ENCODE results near the gene SYNDIG1. TPM values are rescaled to one million over a fixed set of nuclear protein-coding genes. Genes with fewer than 3 reads are reported as not detected.

Gene SYNDIG1
- total RNA-seq, 1 experiment from 2014 or later: not detected

DNA sequence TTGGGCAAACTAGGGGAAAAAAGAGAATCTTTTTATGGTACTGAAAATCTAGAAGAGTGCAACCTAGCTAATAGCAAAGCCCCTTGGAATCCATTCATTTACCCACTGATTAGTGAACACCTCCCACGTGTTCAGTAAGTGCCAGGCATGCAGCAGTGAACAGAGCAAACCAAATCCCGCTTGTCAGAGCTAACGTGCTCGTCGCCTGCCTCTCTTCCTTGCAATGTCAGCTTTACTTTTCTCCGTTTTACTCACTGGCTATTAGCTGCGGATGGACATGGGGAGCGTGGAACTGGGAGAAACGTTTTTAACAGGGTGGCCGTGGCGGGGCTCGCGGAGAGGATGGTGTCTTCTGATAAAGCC, 120.4 kb downstream of the SYNDIG1 start:
- Mint-ChIP-seq H3K4me1 (ENCODE audit: low read depth, unreplicated experiment) (no peaks in the 10 kb centered on the region), H3K4me3 (ENCODE audit: low read depth, unreplicated experiment) (no peak overlapping the region), H3K36me3 (ENCODE audit: insufficient read depth, unreplicated experiment) (no peaks in the 10 kb centered on the region), H3K27me3 (ENCODE audit: unreplicated experiment) (no peaks in the 10 kb centered on the region), H3K9me3 (ENCODE audit: low read depth, unreplicated experiment) (no peaks in the 10 kb centered on the region), H3K27ac (ENCODE audit: unreplicated experiment) (no peak overlapping the region)
- no peak for DNase-seq
- CTCF ChIA-PET: no interaction called here
- BruUV-seq (replicated peaks): no TSS peak
- intact Hi-C loops (cut with micrococcal nuclease; ENCODE audit: unreplicated experiment): no loop called here
- TF ChIP-seq, protein P1, sequence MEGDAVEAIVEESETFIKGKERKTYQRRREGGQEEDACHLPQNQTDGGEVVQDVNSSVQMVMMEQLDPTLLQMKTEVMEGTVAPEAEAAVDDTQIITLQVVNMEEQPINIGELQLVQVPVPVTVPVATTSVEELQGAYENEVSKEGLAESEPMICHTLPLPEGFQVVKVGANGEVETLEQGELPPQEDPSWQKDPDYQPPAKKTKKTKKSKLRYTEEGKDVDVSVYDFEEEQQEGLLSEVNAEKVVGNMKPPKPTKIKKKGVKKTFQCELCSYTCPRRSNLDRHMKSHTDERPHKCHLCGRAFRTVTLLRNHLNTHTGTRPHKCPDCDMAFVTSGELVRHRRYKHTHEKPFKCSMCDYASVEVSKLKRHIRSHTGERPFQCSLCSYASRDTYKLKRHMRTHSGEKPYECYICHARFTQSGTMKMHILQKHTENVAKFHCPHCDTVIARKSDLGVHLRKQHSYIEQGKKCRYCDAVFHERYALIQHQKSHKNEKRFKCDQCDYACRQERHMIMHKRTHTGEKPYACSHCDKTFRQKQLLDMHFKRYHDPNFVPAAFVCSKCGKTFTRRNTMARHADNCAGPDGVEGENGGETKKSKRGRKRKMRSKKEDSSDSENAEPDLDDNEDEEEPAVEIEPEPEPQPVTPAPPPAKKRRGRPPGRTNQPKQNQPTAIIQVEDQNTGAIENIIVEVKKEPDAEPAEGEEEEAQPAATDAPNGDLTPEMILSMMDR (IDR thresholded peaks at IDR 0.05; ENCODE audit: unreplicated experiment): no peak

DNA sequence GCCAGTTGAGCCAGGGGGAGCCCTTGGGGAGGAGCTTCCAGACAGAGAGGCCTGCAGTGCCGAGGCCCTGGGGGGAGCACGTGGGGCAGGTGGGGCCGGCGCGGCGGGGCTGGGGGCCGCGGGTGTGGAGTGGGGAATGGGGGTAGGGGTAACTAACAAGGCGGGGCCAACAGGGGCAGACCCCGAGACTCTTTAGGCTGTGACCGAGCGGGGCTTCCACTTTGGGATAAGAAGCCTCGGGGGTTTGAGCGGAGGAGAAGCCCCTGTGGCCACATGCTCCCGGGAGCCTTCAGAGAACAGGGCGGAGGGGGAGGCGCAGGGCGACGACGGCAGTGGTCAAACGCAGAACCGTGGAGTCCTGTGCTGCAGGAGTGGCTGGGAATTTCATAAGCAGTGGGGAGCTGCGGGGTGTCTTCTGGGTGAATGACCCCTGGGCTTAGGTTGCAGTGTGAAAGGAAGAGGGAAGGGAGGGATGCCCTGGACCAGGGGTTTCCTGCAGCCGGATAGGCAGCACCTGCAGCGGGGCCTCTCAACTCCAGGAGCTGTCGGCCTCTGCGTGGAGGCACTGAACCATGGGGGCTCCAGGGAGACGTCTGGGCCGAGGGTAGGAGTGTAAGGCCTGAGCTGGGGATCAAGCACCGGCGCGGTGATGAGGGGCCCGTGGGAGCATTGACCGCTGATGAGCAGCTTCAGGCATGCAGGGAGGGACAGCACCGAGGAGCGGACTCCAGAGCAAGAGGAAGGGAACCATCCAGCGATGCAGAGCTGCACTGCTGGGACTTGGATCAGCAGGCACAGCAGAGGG, 121.0 kb downstream of the SYNDIG1 start:
- CTCF ChIA-PET: no interaction called here
- H3K27ac Mint-ChIP-seq (ENCODE audit: unreplicated experiment): no peak overlapping the region
- no peaks in the 10 kb centered on the region for H3K9me3 Mint-ChIP-seq (ENCODE audit: low read depth, unreplicated experiment)
- TF ChIP-seq, protein P1 (IDR thresholded peaks at IDR 0.05; ENCODE audit: unreplicated experiment): no peak
- H3K36me3 Mint-ChIP-seq (ENCODE audit: insufficient read depth, unreplicated experiment): no peaks in the 10 kb centered on the region
- no peak overlapping the region for H3K4me3 Mint-ChIP-seq (ENCODE audit: low read depth, unreplicated experiment)
- no peak for DNase-seq
- intact Hi-C loops (cut with micrococcal nuclease; ENCODE audit: unreplicated experiment): no loop called here
- no peaks in the 10 kb centered on the region for H3K4me1 Mint-ChIP-seq (ENCODE audit: low read depth, unreplicated experiment)
- BruUV-seq (replicated peaks): no TSS peak
- H3K27me3 Mint-ChIP-seq (ENCODE audit: unreplicated experiment): peaks cover 1% of the 10 kb centered on the region

DNA sequence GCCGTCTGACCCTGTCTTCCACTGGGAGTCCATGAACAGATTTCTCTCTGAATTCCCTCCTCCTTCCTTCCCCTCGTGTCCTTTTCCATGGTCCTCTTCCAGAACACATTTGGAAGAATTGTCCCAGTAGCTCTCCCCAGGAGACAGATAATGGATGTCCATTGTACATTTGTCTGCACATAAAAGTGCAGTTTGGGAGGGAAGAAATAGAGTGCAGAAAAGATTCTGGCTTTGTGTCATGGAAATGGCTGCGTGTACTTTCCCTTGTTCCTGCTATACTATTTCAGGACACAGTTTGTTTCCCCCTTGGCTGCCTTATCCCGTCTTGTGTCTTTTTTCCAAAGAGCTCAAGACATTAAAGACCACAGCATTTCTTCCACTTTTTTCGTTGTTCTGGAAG, 127.6 kb downstream of the SYNDIG1 start:
- Mint-ChIP-seq H3K4me3 (ENCODE audit: low read depth, unreplicated experiment) (no peak overlapping the region), H3K27ac (ENCODE audit: unreplicated experiment) (no peak overlapping the region), H3K4me1 (ENCODE audit: low read depth, unreplicated experiment) (no peaks in the 10 kb centered on the region), H3K27me3 (ENCODE audit: unreplicated experiment) (peaks cover 24% of the 10 kb centered on the region), H3K36me3 (ENCODE audit: insufficient read depth, unreplicated experiment) (no peaks in the 10 kb centered on the region), H3K9me3 (ENCODE audit: low read depth, unreplicated experiment) (peaks cover 5% of the 10 kb centered on the region)
- TF ChIP-seq, protein P1 (IDR thresholded peaks at IDR 0.05; ENCODE audit: unreplicated experiment): no peak
- CTCF ChIA-PET: no interaction called here
- intact Hi-C loops (cut with micrococcal nuclease; ENCODE audit: unreplicated experiment): no loop called here
- DNase-seq: no peak
- no TSS peak for BruUV-seq (replicated peaks)

DNA sequence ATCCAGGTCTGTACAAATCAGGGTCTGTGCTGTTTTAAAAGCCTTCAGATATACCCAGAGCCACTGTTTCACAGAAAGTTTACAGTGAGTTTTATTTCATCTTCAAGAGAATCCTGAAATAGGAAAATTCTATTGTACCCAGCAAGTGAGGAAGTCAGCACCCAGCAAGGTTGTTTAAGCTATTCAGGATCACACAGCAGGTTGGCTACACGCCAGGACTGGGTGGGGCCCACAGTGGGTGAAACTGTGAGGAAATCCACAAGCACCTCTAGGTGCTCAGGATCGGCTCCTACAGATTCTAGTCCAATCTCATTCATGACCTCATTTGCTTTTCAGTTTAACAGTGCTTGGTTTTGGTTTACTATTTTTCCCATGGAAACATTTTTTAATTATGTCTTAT, 128.9 kb downstream of the SYNDIG1 start:
- no peak overlapping the region for H3K4me3 Mint-ChIP-seq (ENCODE audit: low read depth, unreplicated experiment)
- H3K9me3 Mint-ChIP-seq (ENCODE audit: low read depth, unreplicated experiment): peaks cover 5% of the 10 kb centered on the region
- CTCF ChIA-PET: no interaction called here
- no peak for DNase-seq
- intact Hi-C loops (cut with micrococcal nuclease; ENCODE audit: unreplicated experiment): no loop called here
- H3K36me3 Mint-ChIP-seq (ENCODE audit: insufficient read depth, unreplicated experiment): no peaks in the 10 kb centered on the region
- H3K27me3 Mint-ChIP-seq (ENCODE audit: unreplicated experiment): peaks cover 31% of the 10 kb centered on the region
- H3K4me1 Mint-ChIP-seq (ENCODE audit: low read depth, unreplicated experiment): no peaks in the 10 kb centered on the region
- BruUV-seq (replicated peaks): no TSS peak
- H3K27ac Mint-ChIP-seq (ENCODE audit: unreplicated experiment): no peak overlapping the region
- TF ChIP-seq, protein P1 (IDR thresholded peaks at IDR 0.05; ENCODE audit: unreplicated experiment): no peak
